Upper lobe of left lung (tissue), 6 donors: ENCODE measurements around the gene ATG4B. TPM values are rescaled to one million over a fixed set of nuclear protein-coding genes. Genes with fewer than 3 reads are reported as not detected.
A peak's percentile ranks its signal among the peaks of the same experiment; 100 is the strongest.

ENCODE experiments used
- ATAC-seq, 2 donors: fragments of 200-7000 bp; cut with Tn5 transposase; one replicate each; pipeline ENCODE4 v1.9.1; 2022; ENCODE audit warnings: mild to moderate bottlenecking in 2 of 2, moderate library complexity in 2 of 2; ENCODE audit not compliant: low FRiP score in 2 of 2
- DNase-seq, 2 donors: peaks; one replicate each; pipeline ENCODE4 v3.0.0-alpha.2; 2019 to 2020
- H3K27ac ChIP-seq, 4 donors: fragments of 200-600 bp; sonication (generic); one replicate each; pipeline ENCODE4 v1.5.1; 2016 to 2019
- H3K27me3 ChIP-seq, 4 donors: fragments of 200-600 bp; sonication (generic); one replicate each; pipeline ENCODE4 v1.5.1; 2017 to 2019
- H3K36me3 ChIP-seq, 4 donors: fragments of 200-600 bp; sonication (generic); one replicate each; pipeline ENCODE4 v1.5.1; 2016 to 2019
- H3K4me1 ChIP-seq, 4 donors: fragments of 200-600 bp; sonication (generic); one replicate each; pipeline ENCODE4 v1.5.1; 2018 to 2019
- H3K4me3 ChIP-seq, 4 donors: fragments of 200-600 bp; sonication (generic); one replicate each; pipeline ENCODE4 v1.5.1; 2017 to 2019; ENCODE audit warnings: mild to moderate bottlenecking in 2 of 4, moderate library complexity in 1 of 4
- H3K9me3 ChIP-seq, 4 donors: fragments of 200-600 bp; sonication (generic); one replicate each; pipeline ENCODE4 v1.5.1; 2018 to 2019
- CTCF ChIP-seq, 6 experiments: fragments of 450-650 bp in 4 of 6; fragments of 200-600 bp in 2 of 6; sonication (generic) in 2 of 6; IDR thresholded peaks; one replicate each; pipeline ENCODE4 v1.5.1; 2016 to 2019; ENCODE audit warnings: antibody characterized with exemption in 6 of 6
- EP300 ChIP-seq, 4 donors: sonication (generic); formaldehyde crosslinking; IDR thresholded peaks; one replicate each; pipeline ENCODE4 v1.5.1; 2017; ENCODE audit warnings: antibody characterized with exemption in 4 of 4, control low read depth in 2 of 4
- POLR2A ChIP-seq, 4 donors: fragments of 450-650 bp; IDR thresholded peaks; one replicate each; pipeline ENCODE4 v1.5.1; 2016 to 2017; ENCODE audit warnings: antibody characterized with exemption in 4 of 4, mild to moderate bottlenecking in 2 of 4
- POLR2AphosphoS5 ChIP-seq, 2 donors: sonication (generic); formaldehyde crosslinking; IDR thresholded peaks; one replicate each; pipeline ENCODE4 v1.5.1; 2017; ENCODE audit warnings: antibody characterized with exemption in 2 of 2
- WGBS, 2 donors: methylation state at CpG; one replicate each; pipeline ENCODE4 v1.1.5; 2017 to 2018; 5-methylcytosine and 5-hydroxymethylcytosine counted together
- total RNA-seq, 6 donors: library from RNA; depleted of rRNA in 4 of 6; stranded (reverse); fragments of >200 nt in 4 of 6; gene quantifications; one replicate each; pipeline versions ENCODE4 v1.1.0 to v1.2.1, GENCODE V29; 2016 to 2021
- donor health status: DM: no; HTN: no; CAD: no; lungs with moderate emphysema.
- donor health status: DM: no; HTN: yes; CAD: no; lungs with severe emphysema.

Gene ATG4B
- total RNA-seq, 6 donors from 2014 or later, result 53.1 to 213 (median 68.1) TPM

GRCh38 chr2:241668839-241669238 is 31.3 kb downstream of the ATG4B start:
- DNase-seq (no peak), ATAC-seq (no peak)
- no peaks in the 10 kb centered on the region for H3K27me3 ChIP-seq
- TF ChIP-seq CTCF (IDR thresholded peaks at IDR 0.05), result no peak
- no peak for TF ChIP-seq POLR2AphosphoS5 (IDR thresholded peaks at IDR 0.05)
- TF ChIP-seq EP300 (IDR thresholded peaks at IDR 0.05), result no peak
- no peak for TF ChIP-seq POLR2A (IDR thresholded peaks at IDR 0.05)
- H3K9me3 ChIP-seq, result no peaks in the 10 kb centered on the region
- WGBS, 2 donors, result 93 to 99% methylated on average over 11 to 12 of the region's 12 CpGs
- no peaks in the 10 kb centered on the region for H3K4me1 ChIP-seq
- no peak overlapping the region for H3K27ac ChIP-seq
- peaks cover 17 to 75% (median 63%) of the 10 kb centered on the region in 4 donors for H3K36me3 ChIP-seq
- H3K4me3 ChIP-seq, result no peak overlapping the region

- ATAC-seq, result no peak
- H3K27me3 ChIP-seq, result no peaks in the 10 kb centered on the region
- no peak overlapping the region for H3K27ac ChIP-seq
- peaks cover 17 to 81% (median 63%) of the 10 kb centered on the region in 4 donors for H3K36me3 ChIP-seq
- WGBS, 2 donors, result 93 to 96% methylated on average over 14 to 31 of the region's 31 CpGs
- H3K9me3 ChIP-seq, result no peaks in the 10 kb centered on the region
- TF ChIP-seq CTCF (IDR thresholded peaks at IDR 0.05) (no peak), POLR2AphosphoS5 (IDR thresholded peaks at IDR 0.05) (no peak), POLR2A (IDR thresholded peaks at IDR 0.05) (no peak), EP300 (IDR thresholded peaks at IDR 0.05) (no peak)
- no peaks in the 10 kb centered on the region for H3K4me1 ChIP-seq
- peak in 1 of 2 donors; percentile 67 for DNase-seq
- no peak overlapping the region for H3K4me3 ChIP-seq
These were observed 33.0 kb downstream of the ATG4B start for GRCh38 chr2:241670333-241671110.

GRCh38 chr2:241671457-241672240 is 34.2 kb downstream of the ATG4B start:
- TF ChIP-seq CTCF (IDR thresholded peaks at IDR 0.05), result no peak
- Histone ChIP-seq H3K36me3 (peaks cover 17 to 81% (median 69%) of the 10 kb centered on the region in 4 donors), H3K9me3 (no peaks in the 10 kb centered on the region), H3K27me3 (no peaks in the 10 kb centered on the region), H3K27ac (no peak overlapping the region), H3K4me3 (no peak overlapping the region), H3K4me1 (no peaks in the 10 kb centered on the region)
- WGBS, 2 donors, result 90 to 94% methylated on average over 14 to 31 of the region's 31 CpGs
- ATAC-seq (no peak), DNase-seq (peak in 1 of 2 donors; percentile 69)

GRCh38 chr2:241672243-241673188 is 35.0 kb downstream of the ATG4B start:
- WGBS, 2 donors, result 91 to 96% methylated on average over 27 to 42 of the region's 42 CpGs
- Histone ChIP-seq H3K36me3 (peaks cover 23 to 78% (median 68%) of the 10 kb centered on the region in 4 donors), H3K9me3 (no peaks in the 10 kb centered on the region), H3K27ac (no peak overlapping the region), H3K27me3 (no peaks in the 10 kb centered on the region), H3K4me1 (no peaks in the 10 kb centered on the region), H3K4me3 (no peak overlapping the region)
- DNase-seq (peak in 1 of 2 donors; percentile 73), ATAC-seq (no peak)
- TF ChIP-seq POLR2AphosphoS5 (IDR thresholded peaks at IDR 0.05), result no peak
- TF ChIP-seq POLR2A (IDR thresholded peaks at IDR 0.05), result no peak
- no peak for TF ChIP-seq CTCF (IDR thresholded peaks at IDR 0.05)
- no peak for TF ChIP-seq EP300 (IDR thresholded peaks at IDR 0.05)
